GM12875 (cell line): ENCODE measurements around the gene TEX2.
"Not testable (repeated sequence)": the region's sequence is repeated elsewhere in the genome, so short reads cannot be mapped to it uniquely, and the experiment has no call there.

Experiments used
- H3K4me3 ChIP-seq: one replicate; pipeline ENCODE4 v1.5.1; 2011; ENCODE audit warnings: low read depth, low read length, control low read depth
- CTCF ChIP-seq: IDR thresholded peaks from 2 replicates; pipeline ENCODE4 v1.5.1; 2011; ENCODE audit warnings: low read depth, mild to moderate bottlenecking, control low read depth, inconsistent platforms, low read length, moderate library complexity, borderline replicate concordance; ENCODE audit not compliant: insufficient read depth

TEX2 gene

GRCh38 chr17:64129765-64130558 lies 133.1 kb downstream of the TEX2 start, which contains the start of gene ERN1:
Gene ERN1, minus strand, starts transcription at chr17:64130144. Its CDS starts 115 bp downstream, at chr17:64130029.
- no peak for TF ChIP-seq CTCF
- peak within 1 kb of the TSS; percentile 75 for H3K4me3 ChIP-seq

GRCh38 chr17:64129515-64129764 lies 133.6 kb downstream of the TEX2 start:
- H3K4me3 ChIP-seq = peak overlapping the region; percentile 75
- TF ChIP-seq CTCF = no peak

- peak overlapping the region; percentile 75 for H3K4me3 ChIP-seq
- TF ChIP-seq CTCF = no peak
These were observed 134.1 kb downstream of the TEX2 start for GRCh38 chr17:64128787-64129514.

GRCh38 chr17:64126918-64127317 lies 136.1 kb downstream of the TEX2 start:
- H3K4me3 ChIP-seq = no peak overlapping the region
- TF ChIP-seq CTCF = no peak

GRCh38 chr17:64125937-64126336 lies 137.1 kb downstream of the TEX2 start:
- no peak for TF ChIP-seq CTCF
- H3K4me3 ChIP-seq = no peak overlapping the region

- no peak overlapping the region for H3K4me3 ChIP-seq
- no peak for TF ChIP-seq CTCF
These were observed 138.5 kb downstream of the TEX2 start for GRCh38 chr17:64124609-64125008.

GRCh38 chr17:64123114-64123513 lies 139.9 kb downstream of the TEX2 start:
- no peak overlapping the region for H3K4me3 ChIP-seq
- TF ChIP-seq CTCF = no peak

GRCh38 chr17:64120972-64121786 lies 141.9 kb downstream of the TEX2 start:
- not testable (repeated sequence) for H3K4me3 ChIP-seq
